ENCODE results near the gene ROBO3.

The ROBO3 gene

GRCh38 chr11:124889191-124890091, 24.2 kb downstream of the ROBO3 start:
- no peak overlapping the region for H3K4me3 ChIP-seq (replicated peaks; ENCODE audit: insufficient read depth, low read length)
- no peak for DNase-seq (ENCODE audit: low read depth in 1 of 2, low spot score in 1 of 2)
- H3K27me3 ChIP-seq (ENCODE audit: insufficient read depth, poor library complexity, severe bottlenecking) = no peaks in the 10 kb centered on the region
- H3K27ac ChIP-seq (replicated peaks) = no peak overlapping the region
- TF ChIP-seq GABPA (IDR thresholded peaks at IDR 0.05; ENCODE audit: low read depth) (no peak), REST (IDR thresholded peaks at IDR 0.05; ENCODE audit: insufficient replicate concordance, low read depth) (no peak), SPI1 (IDR thresholded peaks at IDR 0.05; ENCODE audit: borderline replicate concordance, low read depth) (no peak), POLR2AphosphoS5 (IDR thresholded peaks at IDR 0.05; ENCODE audit: low read depth) (no peak), CTCF (IDR thresholded peaks at IDR 0.05; ENCODE audit: insufficient read depth, low read length) (no peak)

GRCh38 chr11:124890151-124890550, 24.9 kb downstream of the ROBO3 start:
- no peak overlapping the region for H3K27ac ChIP-seq (replicated peaks)
- TF ChIP-seq SPI1 (IDR thresholded peaks at IDR 0.05; ENCODE audit: borderline replicate concordance, low read depth) (no peak), CTCF (IDR thresholded peaks at IDR 0.05; ENCODE audit: insufficient read depth, low read length) (no peak), POLR2AphosphoS5 (IDR thresholded peaks at IDR 0.05; ENCODE audit: low read depth) (no peak), REST (IDR thresholded peaks at IDR 0.05; ENCODE audit: insufficient replicate concordance, low read depth) (no peak), GABPA (IDR thresholded peaks at IDR 0.05; ENCODE audit: low read depth) (no peak)
- no peaks in the 10 kb centered on the region for H3K27me3 ChIP-seq (ENCODE audit: insufficient read depth, poor library complexity, severe bottlenecking)
- DNase-seq (ENCODE audit: low read depth in 1 of 2, low spot score in 1 of 2) = no peak
- no peak overlapping the region for H3K4me3 ChIP-seq (replicated peaks; ENCODE audit: insufficient read depth, low read length)

GRCh38 chr11:124890683-124891372, 25.6 kb downstream of the ROBO3 start:
- H3K27ac ChIP-seq (replicated peaks) = no peak overlapping the region
- no peaks in the 10 kb centered on the region for H3K27me3 ChIP-seq (ENCODE audit: insufficient read depth, poor library complexity, severe bottlenecking)
- TF ChIP-seq CTCF (IDR thresholded peaks at IDR 0.05; ENCODE audit: insufficient read depth, low read length) = no peak
- TF ChIP-seq REST (IDR thresholded peaks at IDR 0.05; ENCODE audit: insufficient replicate concordance, low read depth) = no peak
- TF ChIP-seq POLR2AphosphoS5 (IDR thresholded peaks at IDR 0.05; ENCODE audit: low read depth) = no peak
- no peak for DNase-seq (ENCODE audit: low read depth in 1 of 2, low spot score in 1 of 2)
- no peak overlapping the region for H3K4me3 ChIP-seq (replicated peaks; ENCODE audit: insufficient read depth, low read length)
